Liver (tissue), 3 donors: ENCODE measurements around the gene NPNT.

Experiments
- CTCF ChIP-seq: fragments of 150-350 bp; IDR thresholded peaks from 2 replicates; pipeline ENCODE4 v1.5.1; 2017; ENCODE audit warnings: improper control_type of control experiment, low read depth, low read length; ENCODE audit not compliant: missing input control
- EGR1 ChIP-seq, 2 donors: IDR thresholded peaks; 2 replicates each; pipeline ENCODE4 v1.6.1; 2016 to 2018; ENCODE audit warnings: antibody characterized with exemption in 2 of 2, low read depth in 2 of 2
- FOXA2 ChIP-seq: IDR thresholded peaks from 2 replicates; pipeline ENCODE4 v1.6.1; 2016; ENCODE audit warnings: antibody characterized with exemption
- MAX ChIP-seq: IDR thresholded peaks from 2 replicates; pipeline ENCODE4 v1.6.1; 2016; ENCODE audit warnings: antibody characterized with exemption
- TAF1 ChIP-seq: conservative IDR thresholded peaks from 2 replicates; pipeline ENCODE4 v1.6.1; 2016; ENCODE audit warnings: antibody characterized with exemption, mild to moderate bottlenecking
- YY1 ChIP-seq: IDR thresholded peaks from 2 replicates; pipeline ENCODE4 v1.6.1; 2016; ENCODE audit warnings: antibody characterized with exemption, mild to moderate bottlenecking
- ZBTB33 ChIP-seq: IDR thresholded peaks from 2 replicates; pipeline ENCODE4 v1.6.1; 2016; ENCODE audit warnings: antibody characterized with exemption
- donor health status: healthy.
- donor health status: healthy.

GRCh38 chr4:105871997-105872396 lies 23.3 kb upstream of the NPNT start:
- TF ChIP-seq CTCF (no peak), EGR1 (IDR thresholded peaks at IDR 0.05; ENCODE audit: low read depth in 2 of 2) (no peak), FOXA2 (no peak), MAX (no peak), ZBTB33 (no peak), TAF1 (no peak), YY1 (no peak)
